GM18951 (cell line): ENCODE measurements around the gene AGBL4.

Experiments
- POLR2A ChIP-seq: IDR thresholded peaks from 4 replicates; pipeline ENCODE4 v1.6.1; 2011; ENCODE audit warnings: mild to moderate bottlenecking; ENCODE audit not compliant: insufficient read length, insufficient read depth; ENCODE audit errors: extremely low read depth
- in situ Hi-C: fragments of 300-500 bp; cut with MboI; formaldehyde crosslinking; loops from one replicate; pipeline ENCODE4 v1.12.0; 2022; ENCODE audit warnings: low sequenced_read_pairs, mixed read lengths, inconsistent platforms; ENCODE audit not compliant: unreplicated experiment

The AGBL4 gene

DNA sequence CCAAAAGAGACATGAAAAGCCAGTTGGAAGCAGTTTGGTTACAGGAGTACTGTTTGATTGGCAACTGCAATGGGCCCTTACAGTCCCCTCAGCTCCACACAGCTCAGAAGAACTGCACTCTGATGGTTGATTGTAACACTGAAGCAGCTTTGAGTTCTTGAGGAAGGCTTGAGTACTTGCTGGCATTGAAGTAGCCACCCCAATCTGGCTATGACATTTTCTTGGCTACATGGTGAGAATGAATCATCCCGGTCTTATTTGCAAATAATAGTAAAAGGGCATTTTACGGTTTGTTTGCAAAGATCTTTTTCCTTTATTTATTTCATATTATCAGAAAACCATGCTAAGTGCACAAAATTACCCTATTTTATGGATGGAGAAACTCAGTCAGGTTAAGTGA, 1087.3 kb downstream of the AGBL4 start:
- in situ Hi-C loops = no loop called here
- no peak for TF ChIP-seq POLR2A

DNA sequence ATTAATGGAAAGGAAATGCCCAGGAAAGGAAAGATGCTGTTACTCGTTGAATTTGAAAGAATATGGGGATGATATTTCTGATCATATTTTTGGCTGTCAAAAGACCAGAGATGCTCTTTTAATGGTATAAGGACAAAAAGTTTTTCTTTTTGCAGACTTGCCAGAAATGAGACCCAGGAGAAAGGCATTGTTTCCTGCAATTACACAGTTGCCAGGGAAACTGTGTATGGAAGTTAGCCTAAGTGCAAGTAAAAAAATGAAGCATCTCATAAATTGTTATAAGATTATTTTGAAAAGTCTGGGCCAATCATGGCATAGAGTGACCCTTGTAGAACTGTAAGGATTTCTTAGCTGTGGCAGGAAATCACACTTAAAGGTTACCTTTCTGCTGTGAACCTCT, 1091.4 kb downstream of the AGBL4 start:
- TF ChIP-seq POLR2A = no peak
- in situ Hi-C loops = no loop called here

DNA sequence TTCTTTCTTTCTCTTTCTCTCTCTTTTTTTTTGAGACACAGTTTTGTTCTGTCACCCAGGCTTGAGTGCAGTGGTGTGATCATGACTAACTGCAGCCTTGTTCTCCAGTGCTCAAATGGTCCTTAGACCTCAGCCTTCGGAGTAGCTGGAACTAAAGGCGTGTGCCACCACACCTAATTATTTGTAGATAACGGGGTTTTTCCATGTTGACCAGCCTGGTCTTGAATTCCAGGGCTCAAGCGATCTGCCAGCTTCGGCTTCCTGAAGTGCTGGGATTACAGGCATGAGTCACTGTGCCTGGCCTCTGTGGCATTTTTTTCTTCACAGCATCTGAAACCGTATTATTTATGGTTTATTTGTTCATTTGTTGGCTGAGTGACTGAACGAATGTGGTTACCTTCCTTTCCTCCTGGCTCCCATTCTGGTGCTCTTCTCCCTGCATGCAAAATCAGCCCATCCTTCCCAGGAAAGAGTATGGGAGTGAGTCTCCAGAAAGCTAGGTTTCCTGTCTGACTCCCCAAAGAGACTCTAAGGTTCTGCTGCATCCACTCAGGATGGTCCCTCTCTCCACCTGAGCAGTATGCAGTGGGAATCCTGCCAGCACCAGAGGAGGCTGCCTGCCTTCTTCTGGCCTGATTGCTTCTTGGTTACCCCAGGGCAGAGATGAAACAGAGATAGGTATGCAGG, 1092.1 kb downstream of the AGBL4 start:
- in situ Hi-C loops = no loop called here
- TF ChIP-seq POLR2A = no peak

DNA sequence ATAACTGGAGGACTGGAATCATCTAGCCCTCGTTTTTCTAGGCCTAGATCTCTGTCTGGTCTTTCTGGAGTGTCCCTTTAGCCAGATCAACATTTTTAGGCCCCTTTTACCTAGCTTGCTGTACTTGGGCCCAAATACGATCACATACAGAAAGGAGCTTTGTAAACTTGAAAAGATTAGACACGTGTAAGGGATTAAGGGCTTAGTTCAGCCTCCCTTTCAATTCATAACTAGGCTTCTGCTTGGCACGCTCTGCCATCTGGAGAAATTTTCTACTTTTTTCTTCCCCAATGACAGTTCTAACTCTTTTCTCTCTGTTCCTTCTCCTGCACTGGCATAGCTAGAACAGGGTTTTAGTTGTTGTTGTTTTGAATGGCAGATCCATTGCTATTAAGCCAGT, 1093.7 kb downstream of the AGBL4 start:
- in situ Hi-C loops = no loop called here
- no peak for TF ChIP-seq POLR2A

DNA sequence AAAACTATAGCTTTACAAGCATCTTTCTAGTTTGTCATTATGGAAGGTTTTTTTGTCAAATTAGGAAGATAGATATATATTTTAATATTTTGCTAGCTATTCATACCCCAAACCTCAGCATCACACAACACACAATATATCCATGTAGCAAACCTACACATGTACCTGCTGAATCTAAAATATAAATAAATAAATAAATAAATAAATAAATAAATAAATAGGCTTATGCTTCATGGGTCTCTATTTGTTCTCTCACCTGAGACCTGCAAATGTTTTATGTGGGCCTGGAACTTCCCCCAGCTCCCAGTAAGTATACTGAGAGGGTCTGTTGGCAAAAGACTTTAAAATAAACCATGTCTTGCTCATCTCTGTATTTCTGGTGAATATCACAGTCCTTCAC, 1099.7 kb downstream of the AGBL4 start:
- TF ChIP-seq POLR2A = no peak
- in situ Hi-C loops = no loop called here

DNA sequence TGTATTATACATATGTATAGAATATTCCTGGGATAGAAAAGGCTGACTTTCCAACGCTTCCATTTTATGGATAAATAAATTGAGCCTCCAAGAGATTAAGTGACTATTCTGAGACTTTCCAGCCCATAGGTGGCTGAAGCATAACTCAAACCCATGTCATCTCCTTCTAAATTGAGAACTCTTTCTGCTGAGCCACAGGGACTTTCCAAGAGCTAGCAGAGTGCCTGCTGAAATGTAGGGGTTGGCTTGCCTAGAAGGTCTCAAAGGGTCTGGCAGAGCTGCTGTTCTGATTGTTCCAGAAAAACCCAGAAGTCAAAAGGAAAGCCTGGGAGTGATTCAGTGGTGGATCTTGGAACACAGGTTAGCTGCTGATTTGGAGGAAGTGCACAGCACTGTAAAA, 1100.6 kb downstream of the AGBL4 start:
- no peak for TF ChIP-seq POLR2A
- in situ Hi-C loops = no loop called here

DNA sequence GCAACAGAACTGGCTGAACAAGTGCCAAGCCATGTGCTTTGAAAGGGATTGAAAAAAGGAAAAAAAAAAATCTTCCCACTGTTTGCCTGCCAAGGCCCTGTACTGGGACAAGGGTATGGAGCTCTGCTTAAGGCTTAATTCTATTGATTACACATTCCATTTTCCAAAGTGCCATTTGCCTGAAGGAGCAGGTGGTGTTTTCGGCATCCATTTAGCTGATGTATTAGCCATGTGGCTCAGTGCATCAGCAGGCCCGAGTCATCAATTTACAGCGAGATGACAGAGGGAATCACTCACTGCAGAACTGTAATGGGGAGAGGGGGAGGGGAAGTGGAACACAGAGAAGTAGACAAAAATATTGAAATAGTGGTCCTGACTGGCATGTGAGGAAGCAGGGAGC, 1102.9 kb downstream of the AGBL4 start:
- in situ Hi-C loops = no loop called here
- no peak for TF ChIP-seq POLR2A

DNA sequence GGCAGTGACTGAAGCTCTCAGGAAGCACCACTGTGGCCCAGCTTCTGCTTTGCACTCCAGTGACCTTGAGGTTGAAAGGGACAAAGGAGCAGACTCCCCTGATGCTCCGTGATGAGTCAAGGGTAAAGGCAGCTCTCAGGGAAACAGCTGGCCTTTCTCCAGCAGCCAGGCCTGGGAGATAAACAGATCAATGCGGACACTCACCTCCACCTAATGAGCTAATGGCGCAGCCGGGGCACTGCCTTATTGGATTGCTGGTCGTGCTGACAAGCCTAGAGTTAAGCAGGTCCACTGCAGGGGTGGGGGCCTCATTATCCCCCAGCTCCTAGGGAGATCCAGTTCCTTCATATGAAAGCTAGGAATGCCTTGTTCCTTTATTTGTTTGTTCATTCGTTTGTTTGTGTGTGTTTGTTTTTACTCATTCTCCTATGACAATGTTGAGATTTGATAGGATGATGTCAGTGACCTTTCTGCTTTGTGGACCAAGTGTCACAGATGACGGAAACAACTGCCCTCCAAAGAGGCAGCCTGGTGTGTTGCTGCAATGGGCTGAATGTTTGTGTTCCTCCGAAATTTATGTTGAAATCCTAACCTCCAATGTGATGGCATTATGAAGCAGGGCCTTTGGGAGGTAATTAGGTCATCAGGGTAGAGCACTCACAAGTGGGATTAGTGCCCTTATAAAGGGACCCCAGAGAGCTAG, 1105.7 kb downstream of the AGBL4 start:
- TF ChIP-seq POLR2A = no peak
- in situ Hi-C loops = no loop called here

DNA sequence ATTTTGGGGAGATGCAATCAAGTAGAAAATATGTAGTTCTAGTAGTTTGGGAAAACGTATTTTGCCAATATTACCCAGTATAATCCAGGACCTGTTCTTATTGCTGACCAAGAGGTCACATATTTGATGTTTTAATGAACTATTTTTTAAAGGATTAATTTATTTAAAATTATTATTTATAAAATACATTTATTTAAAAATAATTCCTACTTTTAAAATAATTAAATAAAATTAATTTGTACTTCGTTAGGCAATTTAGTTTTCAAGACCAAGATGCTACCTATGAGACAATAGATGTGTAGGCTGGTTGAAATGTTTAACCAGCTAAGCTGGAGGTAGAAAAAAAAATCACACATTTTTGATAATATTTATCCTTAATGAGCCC, 1106.7 kb downstream of the AGBL4 start:
- no peak for TF ChIP-seq POLR2A
- in situ Hi-C loops = no loop called here

DNA sequence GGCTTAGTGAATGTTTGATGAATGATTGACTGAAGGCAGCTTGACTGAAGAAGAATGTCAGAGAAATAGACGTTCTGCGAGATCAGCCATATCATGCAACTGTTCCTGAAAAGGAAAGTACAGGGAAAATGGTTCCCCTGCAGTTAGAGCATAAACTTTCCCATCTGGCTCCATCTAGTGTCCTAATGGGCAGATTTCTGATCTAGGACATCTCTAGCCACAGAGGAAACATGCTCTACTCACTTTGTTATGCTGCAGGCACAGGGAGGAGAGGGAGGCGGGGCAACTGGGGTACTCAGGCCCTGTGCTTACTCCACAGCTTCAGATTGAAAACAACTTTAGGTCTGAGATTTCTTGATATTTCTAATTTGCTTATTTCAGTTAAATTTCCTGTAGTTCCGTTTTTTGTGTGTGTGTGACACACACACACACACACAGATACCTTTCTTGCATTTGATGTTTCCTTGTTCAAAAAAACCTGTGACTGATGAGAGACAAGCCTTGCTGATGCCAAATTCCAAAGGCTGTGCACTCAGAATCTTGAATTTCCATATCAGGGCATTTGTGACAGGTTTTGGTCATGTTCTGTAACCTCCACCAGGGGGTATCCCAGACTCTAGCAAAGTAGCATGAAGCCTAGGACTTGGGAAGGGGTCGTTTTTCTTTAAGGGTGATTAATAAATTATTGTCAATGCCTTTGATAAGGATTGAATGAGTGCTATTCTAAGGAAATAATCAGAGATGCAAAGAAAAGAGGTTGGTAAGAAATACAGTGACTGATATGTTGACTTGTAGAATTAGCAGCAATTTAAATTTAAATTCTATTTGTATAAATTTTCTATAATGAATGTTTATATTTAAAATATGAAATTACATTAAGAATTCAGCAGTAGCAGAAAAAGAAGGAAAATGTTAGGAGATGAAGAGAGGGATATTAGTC, 1107.4 kb downstream of the AGBL4 start:
- TF ChIP-seq POLR2A = no peak
- in situ Hi-C loops = no loop called here

DNA sequence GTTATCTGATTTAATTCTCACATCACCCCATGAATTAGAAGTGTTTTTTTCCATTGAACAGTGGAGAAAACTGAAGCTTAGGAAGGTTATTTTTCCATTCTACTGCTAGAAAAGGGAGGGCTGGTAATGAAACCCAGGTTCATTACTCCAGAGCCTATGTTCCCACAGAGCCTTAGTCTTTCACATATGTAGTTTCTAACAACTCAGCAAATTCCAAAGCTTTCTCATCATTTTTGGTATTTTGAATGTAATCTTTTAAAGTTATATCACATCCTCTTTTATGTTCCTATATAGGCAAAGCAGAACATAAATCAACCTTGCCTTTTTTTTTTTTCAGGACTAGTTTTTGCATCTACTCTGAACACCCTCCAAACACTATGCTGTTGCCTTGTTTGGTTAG, 1115.1 kb downstream of the AGBL4 start:
- TF ChIP-seq POLR2A = no peak
- in situ Hi-C loops = no loop called here

DNA sequence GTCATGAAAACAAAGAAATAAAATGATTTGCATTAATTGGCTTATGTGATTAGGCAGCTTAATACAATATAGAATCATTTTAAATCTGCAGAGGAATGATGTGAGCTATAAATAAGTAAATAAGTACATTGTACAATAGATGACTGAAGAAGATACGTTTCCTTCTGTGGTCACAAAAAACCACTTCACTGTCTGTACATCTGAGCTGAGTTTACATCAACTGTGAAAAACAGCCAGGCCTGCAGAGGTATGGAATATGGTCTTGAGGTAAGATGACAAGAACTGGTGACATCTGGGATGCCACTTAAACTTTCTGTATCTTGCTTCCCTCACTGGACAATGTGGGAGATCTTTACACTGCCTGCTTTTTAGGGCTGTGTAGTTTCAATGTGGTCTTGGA, 1117.0 kb downstream of the AGBL4 start:
- no peak for TF ChIP-seq POLR2A

DNA sequence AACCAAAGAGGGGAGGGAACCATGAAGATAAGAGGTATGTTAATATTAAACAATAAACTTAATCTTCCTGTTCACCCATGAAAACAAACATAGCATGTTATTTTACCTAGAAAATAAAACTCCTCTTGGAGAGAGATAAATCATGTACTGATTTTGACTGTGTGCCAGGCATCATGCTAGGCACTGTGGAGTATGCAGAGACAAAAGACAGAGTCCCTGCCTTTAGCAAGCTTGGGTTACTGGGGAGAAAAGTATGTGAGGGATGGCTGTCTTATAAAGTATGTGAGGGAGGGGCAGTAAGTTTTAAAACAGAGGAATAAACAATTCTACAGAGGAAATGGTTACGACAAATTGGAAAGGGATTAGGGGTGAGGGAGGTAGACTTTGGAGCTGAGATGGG, 1117.6 kb downstream of the AGBL4 start:
- no peak for TF ChIP-seq POLR2A
- in situ Hi-C loops = no loop called here

More for the DNA sequence above, 1117.0 kb downstream of the AGBL4 start:
- in situ Hi-C loops = no loop called here
